Liver (tissue), 3 donors: ENCODE results near the gene KCNK17.
A peak's percentile ranks its signal among the peaks of the same experiment; 100 is the strongest.

Source experiments
- ATF3 ChIP-seq: IDR thresholded peaks from 2 replicates; pipeline ENCODE4 v1.6.1; 2016; ENCODE audit warnings: antibody characterized with exemption
- CTCF ChIP-seq: fragments of 150-350 bp; IDR thresholded peaks from 2 replicates; pipeline ENCODE4 v1.5.1; 2017; ENCODE audit warnings: improper control_type of control experiment, low read depth, low read length; ENCODE audit not compliant: missing input control
- HNF4G ChIP-seq: IDR thresholded peaks from 2 replicates; pipeline ENCODE4 v1.6.1; 2016; ENCODE audit warnings: antibody characterized with exemption
- JUND ChIP-seq, 2 donors: IDR thresholded peaks; 2 replicates each; pipeline ENCODE4 v1.6.1; 2016; ENCODE audit warnings: antibody characterized with exemption in 2 of 2
- MAX ChIP-seq: IDR thresholded peaks from 2 replicates; pipeline ENCODE4 v1.6.1; 2016; ENCODE audit warnings: antibody characterized with exemption
- RAD21 ChIP-seq, 2 donors: IDR thresholded peaks; 2 replicates each; pipeline ENCODE4 v1.6.1; 2016; ENCODE audit warnings: antibody characterized with exemption in 2 of 2, mild to moderate bottlenecking in 2 of 2
- REST ChIP-seq: IDR thresholded peaks from 2 replicates; pipeline ENCODE4 v1.6.1; 2016; ENCODE audit warnings: antibody characterized with exemption, mild to moderate bottlenecking
- RXRA ChIP-seq, 2 donors: IDR thresholded peaks; 2 replicates each; pipeline ENCODE4 v1.6.1; 2017 to 2018; ENCODE audit warnings: antibody characterized with exemption in 2 of 2, mild to moderate bottlenecking in 1 of 2
- SP1 ChIP-seq: IDR thresholded peaks from 2 replicates; pipeline ENCODE4 v1.6.1; 2018; ENCODE audit warnings: antibody characterized with exemption, mild to moderate bottlenecking
- TAF1 ChIP-seq: conservative IDR thresholded peaks from 2 replicates; pipeline ENCODE4 v1.6.1; 2016; ENCODE audit warnings: antibody characterized with exemption, mild to moderate bottlenecking
- YY1 ChIP-seq: IDR thresholded peaks from 2 replicates; pipeline ENCODE4 v1.6.1; 2016; ENCODE audit warnings: antibody characterized with exemption, mild to moderate bottlenecking
- donor health status: healthy.
- donor health status: healthy.

GRCh38 chr6:39298061-39298460 lies 16.2 kb downstream of the KCNK17 start:
- peak; percentile 91 for TF ChIP-seq SP1
- TF ChIP-seq CTCF: no peak
- TF ChIP-seq ATF3: peak; percentile 69
- TF ChIP-seq RAD21 (IDR thresholded peaks at IDR 0.05): peak; percentile 56 to 71
- TF ChIP-seq REST: peak; percentile 44
- TF ChIP-seq MAX: peak; percentile 96
- peak; percentile 92 to 97 for TF ChIP-seq RXRA (IDR thresholded peaks at IDR 0.05)
- peak; percentile 85 for TF ChIP-seq YY1
- TF ChIP-seq JUND (IDR thresholded peaks at IDR 0.05): peak; percentile 12 to 90
- TF ChIP-seq TAF1: no peak
- TF ChIP-seq HNF4G: peak; percentile 49
